OCI-LY3 (cell line): ENCODE data around the gene CROCC.

Source experiments
- CTCF ChIP-seq: fragments of 200-600, 300-600 bp; sonication (generic); IDR thresholded peaks from 2 replicates; pipeline ENCODE4 v1.5.1; 2014; ENCODE audit warnings: antibody characterized with exemption, low read length, low read depth
- EZH2phosphoT487 ChIP-seq: fragments of 200-600 bp; shearing (Covaris generic); IDR thresholded peaks from 2 replicates; pipeline ENCODE4 v1.6.1; 2018; ENCODE audit warnings: antibody characterized with exemption, mixed run types, low read depth

GRCh38 chr1:16967962-16968361 is 46.2 kb downstream of the CROCC start:
- no peak for TF ChIP-seq CTCF
- no peak for TF ChIP-seq EZH2phosphoT487
